Adrenal gland (tissue), 12 donors: ENCODE measurements around the gene KCNMA1. TPM values are rescaled to one million over a fixed set of nuclear protein-coding genes. Genes with fewer than 3 reads are reported as not detected.
A peak's percentile ranks its signal among the peaks of the same experiment; 100 is the strongest.

Experiments
- DNase-seq, 7 donors: peaks; one replicate each; pipeline ENCODE4 v3.0.0-alpha.2; 2019 to 2020
- H3K27ac ChIP-seq, 5 donors: fragments of 200-600 bp; sonication (generic) in 4 of 5; 1 replicate in 3 of 5; 2 replicates in 2 of 5; pipeline versions ENCODE4 v1.5.1 to v1.8.0; 2016 to 2020; ENCODE audit warnings: mild to moderate bottlenecking in 1 of 5
- H3K27me3 ChIP-seq: fragments of 200-600 bp; 2 replicates; pipeline ENCODE4 v1.8.0; 2021
- H3K36me3 ChIP-seq, 2 donors: fragments of 200-600 bp; replicated peaks in 1 of 2; 1 replicate in 1 of 2; 2 replicates in 1 of 2; pipeline versions ENCODE4 v1.5.1 to v1.8.0; 2018 to 2022
- H3K4me1 ChIP-seq, 2 donors: fragments of 200-600 bp; replicated peaks in 1 of 2; 1 replicate in 1 of 2; 2 replicates in 1 of 2; pipeline versions ENCODE4 v1.5.1 to v1.8.0; 2018 to 2021
- H3K4me3 ChIP-seq, 4 donors: fragments of 200-600 bp; sonication (generic) in 3 of 4; one replicate each; pipeline ENCODE4 v1.5.1; 2016 to 2018
- H3K9me3 ChIP-seq, 3 donors: fragments of 200-600 bp; sonication (generic) in 1 of 3; replicated peaks in 1 of 3; 1 replicate in 2 of 3; 2 replicates in 1 of 3; pipeline versions ENCODE4 v1.5.1 to v1.8.0; 2016 to 2021
- CTCF ChIP-seq, 6 experiments: fragments of 450-650 bp in 4 of 6; fragments of 200-600 bp in 2 of 6; sonication (generic) in 1 of 6; IDR thresholded peaks; 1 replicate in 5 of 6; 2 replicates in 1 of 6; pipeline versions ENCODE4 v1.5.1 to v1.8.0; 2016 to 2021; ENCODE audit warnings: antibody characterized with exemption in 6 of 6, mild to moderate bottlenecking in 2 of 6, moderate library complexity in 1 of 6
- POLR2A ChIP-seq, 2 donors: fragments of 450-650 bp; IDR thresholded peaks; one replicate each; pipeline ENCODE4 v1.6.1; 2017; ENCODE audit warnings: antibody characterized with exemption in 2 of 2, mild to moderate bottlenecking in 2 of 2, moderate library complexity in 1 of 2
- WGBS, 4 donors: extraction: QIAGEN DNeasy Blood & Tissue Kit in 2 of 4; methylation state at CpG; one replicate each; pipeline versions ENCODE4 v1.1.5 to v1.1.7; 2013 to 2017; 5-methylcytosine and 5-hydroxymethylcytosine counted together
- intact Hi-C, 2 donors: fragments of 100-400 bp; cut with DNase I; formaldehyde crosslinking; loops; one replicate each; pipeline versions ENCODE4 v1.14.1 to v1.15.0; 2022 to 2023
- polyA plus RNA-seq, 3 donors: library from polyadenylated mRNA; stranded (reverse); fragments of 200-250 nt in 2 of 3; fragments of 350-450 nt in 1 of 3; fragmentation: Illumina TruSeq in 1 of 3; extraction: RNeasy Lipid Tissue Mini Kit (QIAGEN cat#74804) in 1 of 3; gene quantifications; one replicate each; pipeline ENCODE4 v1.2.3, GENCODE V29; 2013 to 2014
- total RNA-seq, 9 donors: library from RNA; depleted of rRNA in 4 of 9; stranded (reverse); fragments of >200 nt in 4 of 9; fragments of 120-200 nt in 1 of 9; fragmentation: NEBNext Ultra II Directional in 1 of 9; extraction: Animal tissue kit (Norgen Biotek cat#: 25700) in 1 of 9; gene quantifications; one replicate each; pipeline versions ENCODE4 v1.1.0 to v1.2.4, GENCODE V29; 2013 to 2023
- donor health status: healthy with polysubstance abuse.
- donor health status: Bipolar disorder and iron deficiency.
- donor health status: DM: yes; HTN: yes; CAD: no.
- donor health status: DM: no; HTN: no; CAD: no.
- donor health status: DM: no; HTN: no; CAD: no.
- donor health status: DM: yes; HTN: yes; CAD: no.

KCNMA1 gene
- total and polyA plus RNA-seq, 12 donors: 6.4 to 37.7 (median 13.4) TPM

- DNase-seq: peak in 6 of 7 donors; percentile 32 to 63 (median 50)
- WGBS, 4 donors: 42 to 58% (median 52%) methylated on average over 4 of the region's 4 CpGs
- TF ChIP-seq POLR2A (IDR thresholded peaks at IDR 0.05) (no peak), CTCF (IDR thresholded peaks at IDR 0.05) (no peak)
- Histone ChIP-seq H3K27me3 (no peaks in the 10 kb centered on the region), H3K9me3 (no peaks in the 10 kb centered on the region), H3K4me3 (no peak overlapping the region), H3K4me1 (peaks cover 0 to 5% of the 10 kb centered on the region in 2 donors), H3K27ac (no peak overlapping the region), H3K36me3 (no peaks in the 10 kb centered on the region)
- intact Hi-C loops: no loop called here
Observed at GRCh38 chr10:77582710-77583115, 54.9 kb downstream of the KCNMA1 start.

GRCh38 chr10:77581738-77582137, 55.9 kb downstream of the KCNMA1 start:
- Histone ChIP-seq H3K27ac (no peak overlapping the region), H3K4me1 (peaks cover 0 to 5% of the 10 kb centered on the region in 2 donors), H3K36me3 (no peaks in the 10 kb centered on the region), H3K27me3 (no peaks in the 10 kb centered on the region), H3K9me3 (no peaks in the 10 kb centered on the region), H3K4me3 (no peak overlapping the region)
- DNase-seq: no peak
- intact Hi-C loops: no loop called here
- WGBS, 4 donors: 72 to 93% (median 75%) methylated on average over 4 of the region's 4 CpGs
- no peak for TF ChIP-seq POLR2A (IDR thresholded peaks at IDR 0.05)
- TF ChIP-seq CTCF (IDR thresholded peaks at IDR 0.05): no peak

GRCh38 chr10:77580482-77580881, 57.1 kb downstream of the KCNMA1 start:
- Histone ChIP-seq H3K27me3 (no peaks in the 10 kb centered on the region), H3K27ac (no peak overlapping the region), H3K9me3 (no peaks in the 10 kb centered on the region), H3K4me1 (no peaks in the 10 kb centered on the region), H3K4me3 (no peak overlapping the region), H3K36me3 (no peaks in the 10 kb centered on the region)
- TF ChIP-seq POLR2A (IDR thresholded peaks at IDR 0.05): no peak
- TF ChIP-seq CTCF (IDR thresholded peaks at IDR 0.05): no peak
- intact Hi-C loops: no loop called here
- WGBS, 4 donors: 75 to 97% (median 94%) methylated on average over 2 of the region's 2 CpGs
- no peak for DNase-seq

DNA sequence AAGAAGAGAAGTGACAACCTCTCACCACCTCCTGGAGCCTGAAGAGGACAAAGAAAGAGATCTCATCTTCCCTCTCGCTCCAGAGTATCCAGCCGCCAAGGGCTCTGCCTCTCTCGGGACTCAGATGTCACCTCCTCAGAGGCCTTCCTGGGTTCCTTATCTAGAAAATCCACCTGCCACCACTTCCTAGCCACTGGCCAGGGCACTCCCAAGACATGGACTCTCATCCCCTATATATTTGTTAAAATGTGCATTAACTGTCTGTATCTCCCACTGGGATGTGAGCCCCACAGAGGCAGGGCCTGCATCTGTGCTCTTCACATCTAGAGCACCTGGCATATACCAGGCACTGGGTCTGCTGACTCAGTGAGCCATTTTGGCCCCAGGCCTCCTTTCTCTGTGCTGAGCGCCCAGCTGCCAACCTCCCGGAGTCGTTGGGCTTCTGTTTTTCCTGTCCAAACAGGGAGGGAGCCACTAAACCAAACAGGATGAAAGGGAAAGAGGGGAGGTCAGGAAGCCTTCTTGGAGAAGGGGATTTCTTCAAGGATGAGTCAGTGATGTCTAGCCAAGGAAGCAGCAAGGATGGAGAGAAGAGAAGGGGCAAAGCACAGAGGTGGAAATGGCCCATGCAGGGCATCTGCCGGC, 58.9 kb downstream of the KCNMA1 start:
- intact Hi-C loops: no loop called here
- no peak for DNase-seq
- 75 to 83% (median 79%) methylated on average over 5 to 7 of the region's 7 CpGs for WGBS, 4 donors
- H3K9me3 ChIP-seq: no peaks in the 10 kb centered on the region
- no peak for TF ChIP-seq CTCF (IDR thresholded peaks at IDR 0.05)
- TF ChIP-seq POLR2A (IDR thresholded peaks at IDR 0.05): no peak
- H3K27ac ChIP-seq: no peak overlapping the region
- H3K4me1 ChIP-seq: no peaks in the 10 kb centered on the region
- H3K36me3 ChIP-seq: no peaks in the 10 kb centered on the region
- no peak overlapping the region for H3K4me3 ChIP-seq
- H3K27me3 ChIP-seq: no peaks in the 10 kb centered on the region
